H9 (cell line): ENCODE measurements around the gene BPIFA3. TPM values are rescaled to one million over a fixed set of nuclear protein-coding genes. Genes with fewer than 3 reads are reported as not detected.

Experiments
- DNase-seq: peaks from one replicate; pipeline ENCODE4 v3.0.0-alpha.2; 2017
- H2AFZ ChIP-seq: one replicate; pipeline ENCODE4 v1.6.1; 2013; ENCODE audit warnings: mild to moderate bottlenecking, low read length, control low read depth, moderate library complexity
- H2AK5ac ChIP-seq: 2 replicates; pipeline ENCODE4 v1.6.1; 2013; ENCODE audit warnings: low read length, control low read depth, mixed read lengths; ENCODE audit not compliant: insufficient read length
- H2BK120ac ChIP-seq: one replicate; pipeline ENCODE4 v1.6.1; 2013; ENCODE audit warnings: low read depth, mild to moderate bottlenecking, low read length, control low read depth, inconsistent platforms; ENCODE audit not compliant: poor library complexity, severe bottlenecking
- H2BK12ac ChIP-seq: 2 replicates; pipeline ENCODE4 v1.6.1; 2013; ENCODE audit warnings: low read length, control low read depth, mixed read lengths, low read depth; ENCODE audit not compliant: insufficient read length
- H2BK15ac ChIP-seq: 2 replicates; pipeline ENCODE4 v1.6.1; 2013; ENCODE audit warnings: low read depth, low read length, control low read depth
- H2BK20ac ChIP-seq: one replicate; pipeline ENCODE4 v1.6.1; 2013; ENCODE audit warnings: low read depth, mild to moderate bottlenecking, low read length, control low read depth, inconsistent platforms; ENCODE audit not compliant: poor library complexity, severe bottlenecking
- H2BK5ac ChIP-seq: 2 replicates; pipeline ENCODE4 v1.6.1; 2013; ENCODE audit warnings: low read length, control low read depth, mixed read lengths; ENCODE audit not compliant: insufficient read length
- H3K14ac ChIP-seq: 2 replicates; pipeline ENCODE4 v1.6.1; 2013; ENCODE audit warnings: low read length, control low read depth; ENCODE audit not compliant: insufficient read depth
- H3K18ac ChIP-seq: 2 replicates; pipeline ENCODE4 v1.6.1; 2013; ENCODE audit warnings: low read depth, mild to moderate bottlenecking, mixed read lengths, low read length, control low read depth; ENCODE audit not compliant: insufficient read length
- H3K23ac ChIP-seq: 2 replicates; pipeline ENCODE4 v1.6.1; 2013; ENCODE audit warnings: low read length, control low read depth, mixed read lengths, low read depth; ENCODE audit not compliant: insufficient read length
- H3K23me2 ChIP-seq: 2 replicates; pipeline ENCODE4 v1.6.1; 2013; ENCODE audit warnings: low read depth, mild to moderate bottlenecking, mixed read lengths, low read length, control low read depth; ENCODE audit not compliant: insufficient read length, poor library complexity, severe bottlenecking
- H3K27ac ChIP-seq: 2 replicates; pipeline ENCODE4 v1.5.1; 2013; ENCODE audit warnings: low read length, control low read depth, mixed read lengths, low read depth; ENCODE audit not compliant: insufficient read length
- H3K27me3 ChIP-seq: 2 replicates; pipeline ENCODE4 v1.6.1; 2013; ENCODE audit warnings: low read length, control low read depth, inconsistent platforms; ENCODE audit not compliant: insufficient read depth
- H3K4ac ChIP-seq: 2 replicates; pipeline ENCODE4 v1.6.1; 2013; ENCODE audit warnings: low read depth, mild to moderate bottlenecking, control low read depth, inconsistent platforms, low read length, moderate library complexity
- H3K4me1 ChIP-seq: 2 replicates; pipeline ENCODE4 v1.6.1; 2013; ENCODE audit warnings: low read length, control low read depth, inconsistent platforms; ENCODE audit not compliant: insufficient read depth
- H3K4me2 ChIP-seq: 2 replicates; pipeline ENCODE4 v1.6.1; 2013; ENCODE audit warnings: low read length, control low read depth, mixed read lengths; ENCODE audit not compliant: insufficient read length, insufficient read depth
- H3K56ac ChIP-seq: 2 replicates; pipeline ENCODE4 v1.6.1; 2013; ENCODE audit warnings: low read depth, mild to moderate bottlenecking, mixed read lengths, low read length, control low read depth; ENCODE audit not compliant: insufficient read length
- H3K79me1 ChIP-seq: 2 replicates; pipeline ENCODE4 v1.6.1; 2013; ENCODE audit warnings: low read depth, mild to moderate bottlenecking, moderate library complexity, low read length, control low read depth, inconsistent platforms; ENCODE audit not compliant: insufficient read depth, poor library complexity, severe bottlenecking
- H3K79me2 ChIP-seq: 2 replicates; pipeline ENCODE4 v1.6.1; 2013; ENCODE audit warnings: low read length, control low read depth, inconsistent platforms; ENCODE audit not compliant: insufficient read depth
- H3K9ac ChIP-seq: 2 replicates; pipeline ENCODE4 v1.6.1; 2013; ENCODE audit warnings: low read length, control low read depth, mixed read lengths; ENCODE audit not compliant: insufficient read length; ENCODE audit errors: extremely low read depth
- H3K9me3 ChIP-seq: one replicate; pipeline ENCODE4 v1.6.1; 2013; ENCODE audit warnings: low read depth, low read length, inconsistent platforms; ENCODE audit not compliant: control insufficient read depth
- H3T11ph ChIP-seq: one replicate; pipeline ENCODE4 v1.6.1; 2013; ENCODE audit warnings: mild to moderate bottlenecking, low read length, control low read depth, inconsistent platforms
- H4K20me1 ChIP-seq: one replicate; pipeline ENCODE4 v1.6.1; 2013; ENCODE audit not compliant: control insufficient read depth, insufficient read length, insufficient read depth
- H4K5ac ChIP-seq: 2 replicates; pipeline ENCODE4 v1.6.1; 2013; ENCODE audit warnings: low read depth, mild to moderate bottlenecking, mixed read lengths, low read length, control low read depth; ENCODE audit not compliant: insufficient read length
- H4K8ac ChIP-seq: replicated peaks from 2 replicates; pipeline ENCODE4 v1.6.1; 2013; ENCODE audit warnings: low read length, control low read depth, mixed read lengths, low read depth; ENCODE audit not compliant: insufficient read length
- H4K91ac ChIP-seq: 2 replicates; pipeline ENCODE4 v1.6.1; 2013; ENCODE audit warnings: low read depth, mild to moderate bottlenecking, moderate library complexity, mixed read lengths, low read length, control low read depth; ENCODE audit not compliant: insufficient read length
- H3K27ac Mint-ChIP-seq, 3 experiments: 2 replicates in 2 of 3; 3 replicates in 1 of 3; pipeline ENCODE4 v1.8.0; 2020 to 2021; ENCODE audit warnings: mixed read lengths in 3 of 3, mild to moderate bottlenecking in 1 of 3, moderate library complexity in 1 of 3
- H3K27me3 Mint-ChIP-seq: 2 replicates; pipeline ENCODE4 v1.8.0; 2021; ENCODE audit warnings: low read depth, mild to moderate bottlenecking, moderate library complexity, mixed read lengths
- H3K36me3 Mint-ChIP-seq, 3 experiments: 2 replicates in 2 of 3; 3 replicates in 1 of 3; pipeline ENCODE4 v1.8.0; 2020 to 2021; ENCODE audit warnings: low read depth in 3 of 3, mixed read lengths in 3 of 3; ENCODE audit not compliant: insufficient read depth in 1 of 3
- H3K4me1 Mint-ChIP-seq, 2 experiments: 2 replicates each; pipeline ENCODE4 v1.8.0; 2020; ENCODE audit warnings: mixed read lengths in 2 of 2
- H3K4me3 Mint-ChIP-seq, 2 experiments: 2 replicates in 1 of 2; 3 replicates in 1 of 2; pipeline ENCODE4 v1.8.0; 2020 to 2021; ENCODE audit warnings: mild to moderate bottlenecking in 2 of 2, mixed read lengths in 2 of 2, moderate library complexity in 1 of 2
- H3K9me3 Mint-ChIP-seq, 2 experiments: 2 replicates in 1 of 2; 3 replicates in 1 of 2; pipeline ENCODE4 v1.8.0; 2020; ENCODE audit warnings: mild to moderate bottlenecking in 2 of 2, mixed read lengths in 2 of 2, moderate library complexity in 1 of 2
- WGBS: extraction: QIAGEN DNeasy Blood & Tissue Kit; methylation state at CpG from one replicate; pipeline ENCODE4 v1.1.7; 2013; ENCODE audit warnings: missing lambda C conversion rate, low lambda C conversion rate, mixed read lengths; ENCODE audit not compliant: insufficient read length; ENCODE audit errors: extremely low coverage; 5-methylcytosine and 5-hydroxymethylcytosine counted together
- total RNA-seq: library from RNA; stranded (reverse); gene quantifications from 2 replicates; pipeline ENCODE4 v1.2.1, GENCODE V29; 2021
- TF ChIP-seq, protein P1 (sequence below): fragments of 200-600 bp; sonication (generic); conservative IDR thresholded peaks from 3 replicates; pipeline ENCODE4 v1.8.0; 2021; ENCODE audit warnings: antibody characterized with exemption, mild to moderate bottlenecking

The BPIFA3 gene
- total RNA-seq, 1 experiment from 2014 or later: not detected

DNA sequence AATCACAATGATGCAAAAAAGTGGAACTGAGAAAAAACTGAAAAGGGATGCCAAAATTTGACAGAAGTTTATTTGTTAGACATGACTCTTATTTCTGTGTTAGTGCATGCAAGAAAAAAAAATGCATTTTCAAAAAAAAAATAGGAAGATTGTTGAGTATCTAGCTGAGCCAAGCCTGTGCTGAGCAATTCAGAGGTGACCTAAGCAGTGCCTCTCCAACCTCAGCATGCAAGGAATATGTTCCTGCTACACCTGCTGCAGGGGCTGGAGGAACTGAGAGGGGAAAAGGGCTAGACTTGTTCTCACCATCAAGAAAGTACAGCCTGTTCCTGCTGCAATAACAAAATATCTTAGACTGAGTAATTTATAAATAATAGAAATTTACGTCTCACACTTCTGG is 25.2 kb upstream of the BPIFA3 start:
- Histone ChIP-seq H3K4me2 (no peak overlapping the region), H3K14ac (no peak overlapping the region), H2BK12ac (no peak overlapping the region), H3K79me2 (no peaks in the 10 kb centered on the region), H2AK5ac (no peak overlapping the region), H3K79me1 (no peaks in the 10 kb centered on the region), H3K9ac (no peak overlapping the region), H3K23me2 (no peaks in the 10 kb centered on the region), H4K91ac (no peak overlapping the region), H3K23ac (no peak overlapping the region), H3K4me1 (no peaks in the 10 kb centered on the region), H4K8ac (no peak overlapping the region), H2BK5ac (no peak overlapping the region), H2AFZ (no peak overlapping the region), H3K56ac (no peak overlapping the region), H2BK120ac (no peak overlapping the region), H2BK15ac (no peak overlapping the region), H4K20me1 (no peaks in the 10 kb centered on the region), H3K27me3 (no peaks in the 10 kb centered on the region), H2BK20ac (no peak overlapping the region), H3K4ac (no peak overlapping the region), H4K5ac (no peak overlapping the region), H3K9me3 (no peaks in the 10 kb centered on the region), H3K18ac (no peak overlapping the region), H3T11ph (no peak overlapping the region), H3K27ac (no peak overlapping the region)
- no peaks in the 10 kb centered on the region for H3K9me3 Mint-ChIP-seq
- H3K4me3 Mint-ChIP-seq: no peak overlapping the region
- TF ChIP-seq, protein P1, sequence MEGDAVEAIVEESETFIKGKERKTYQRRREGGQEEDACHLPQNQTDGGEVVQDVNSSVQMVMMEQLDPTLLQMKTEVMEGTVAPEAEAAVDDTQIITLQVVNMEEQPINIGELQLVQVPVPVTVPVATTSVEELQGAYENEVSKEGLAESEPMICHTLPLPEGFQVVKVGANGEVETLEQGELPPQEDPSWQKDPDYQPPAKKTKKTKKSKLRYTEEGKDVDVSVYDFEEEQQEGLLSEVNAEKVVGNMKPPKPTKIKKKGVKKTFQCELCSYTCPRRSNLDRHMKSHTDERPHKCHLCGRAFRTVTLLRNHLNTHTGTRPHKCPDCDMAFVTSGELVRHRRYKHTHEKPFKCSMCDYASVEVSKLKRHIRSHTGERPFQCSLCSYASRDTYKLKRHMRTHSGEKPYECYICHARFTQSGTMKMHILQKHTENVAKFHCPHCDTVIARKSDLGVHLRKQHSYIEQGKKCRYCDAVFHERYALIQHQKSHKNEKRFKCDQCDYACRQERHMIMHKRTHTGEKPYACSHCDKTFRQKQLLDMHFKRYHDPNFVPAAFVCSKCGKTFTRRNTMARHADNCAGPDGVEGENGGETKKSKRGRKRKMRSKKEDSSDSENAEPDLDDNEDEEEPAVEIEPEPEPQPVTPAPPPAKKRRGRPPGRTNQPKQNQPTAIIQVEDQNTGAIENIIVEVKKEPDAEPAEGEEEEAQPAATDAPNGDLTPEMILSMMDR: no peak
- peaks cover 3 to 6% of the 10 kb centered on the region in 2 experiments; a peak in 3 of 4 replicates for H3K4me1 Mint-ChIP-seq
- no peak for DNase-seq
- H3K27me3 Mint-ChIP-seq: peaks cover 40% of the 10 kb centered on the region
- no CpG with 5 or more reads among the region's 1 CpG for WGBS
- no peak overlapping the region for H3K27ac Mint-ChIP-seq
- no peaks in the 10 kb centered on the region for H3K36me3 Mint-ChIP-seq
